Measurements from ENCODE around the gene INO80D. TPM values are rescaled to one million over a fixed set of nuclear protein-coding genes. Genes with fewer than 3 reads are reported as not detected.
A peak's percentile ranks its signal among the peaks of the same experiment; 100 is the strongest.
"Not testable (repeated sequence)": the region's sequence is repeated elsewhere in the genome, so short reads cannot be mapped to it uniquely, and the experiment has no call there.

Gene INO80D
- total RNA-seq, 2 experiments from 2014 or later: 14.5 to 15.3 TPM

GRCh38 chr2:205988274-205988673 is 97.7 kb downstream of the INO80D start:
- intact Hi-C loops (cut with micrococcal nuclease): no loop called here
- ChIA-PET POLR2A (no interaction called here), CTCF (no interaction called here)
- H3K36me3 Mint-ChIP-seq: no peaks in the 10 kb centered on the region
- H3K4me3 Mint-ChIP-seq: no peak overlapping the region
- H3K27me3 Mint-ChIP-seq: no peaks in the 10 kb centered on the region
- no peak for DNase-seq
- H3K9me3 Mint-ChIP-seq: no peaks in the 10 kb centered on the region
- no peak overlapping the region for H3K27ac Mint-ChIP-seq
- peaks cover 2% of the 10 kb centered on the region for H3K4me1 Mint-ChIP-seq (ENCODE audit: low read depth)

DNA sequence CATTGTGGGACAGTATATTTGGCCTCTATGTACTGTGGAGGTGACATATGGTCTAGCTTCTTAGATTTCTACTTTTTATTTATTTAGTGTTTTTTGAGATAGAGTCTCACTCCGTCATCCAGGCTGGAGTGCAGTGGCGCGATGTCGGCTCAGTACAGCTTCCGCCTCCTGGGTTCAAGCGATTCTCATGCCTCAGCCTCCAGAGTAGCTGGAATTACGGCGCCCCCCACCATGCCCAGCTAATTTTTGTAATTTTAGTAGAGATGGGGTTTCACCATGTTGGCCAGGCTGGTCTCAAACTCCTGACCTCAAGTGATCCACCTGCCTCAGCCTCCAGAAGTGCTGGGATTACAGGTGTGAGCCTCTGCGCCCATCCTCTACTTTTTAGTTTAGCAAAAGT is 99.6 kb downstream of the INO80D start:
- H3K27ac Mint-ChIP-seq; DNase-seq; CTCF ChIA-PET; intact Hi-C loops (cut with micrococcal nuclease); POLR2A ChIA-PET; H3K36me3 Mint-ChIP-seq; H3K9me3 Mint-ChIP-seq; H3K4me3 Mint-ChIP-seq; H3K4me1 Mint-ChIP-seq (ENCODE audit: low read depth); H3K27me3 Mint-ChIP-seq: not testable (repeated sequence)

GRCh38 chr2:205984381-205984780 is 101.6 kb downstream of the INO80D start:
- Mint-ChIP-seq H3K9me3 (no peaks in the 10 kb centered on the region), H3K36me3 (no peaks in the 10 kb centered on the region), H3K4me1 (ENCODE audit: low read depth) (peaks cover 2% of the 10 kb centered on the region), H3K27ac (peak overlapping the region; percentile 35), H3K27me3 (no peaks in the 10 kb centered on the region), H3K4me3 (peak overlapping the region; percentile 39)
- ChIA-PET CTCF (no interaction called here), POLR2A (no interaction called here)
- intact Hi-C loops (cut with micrococcal nuclease): loop anchor here (1.0 kb wide), 1 partner anchor 17 kb away; no protein-coding TSS in a partner anchor
- no peak for DNase-seq

DNA sequence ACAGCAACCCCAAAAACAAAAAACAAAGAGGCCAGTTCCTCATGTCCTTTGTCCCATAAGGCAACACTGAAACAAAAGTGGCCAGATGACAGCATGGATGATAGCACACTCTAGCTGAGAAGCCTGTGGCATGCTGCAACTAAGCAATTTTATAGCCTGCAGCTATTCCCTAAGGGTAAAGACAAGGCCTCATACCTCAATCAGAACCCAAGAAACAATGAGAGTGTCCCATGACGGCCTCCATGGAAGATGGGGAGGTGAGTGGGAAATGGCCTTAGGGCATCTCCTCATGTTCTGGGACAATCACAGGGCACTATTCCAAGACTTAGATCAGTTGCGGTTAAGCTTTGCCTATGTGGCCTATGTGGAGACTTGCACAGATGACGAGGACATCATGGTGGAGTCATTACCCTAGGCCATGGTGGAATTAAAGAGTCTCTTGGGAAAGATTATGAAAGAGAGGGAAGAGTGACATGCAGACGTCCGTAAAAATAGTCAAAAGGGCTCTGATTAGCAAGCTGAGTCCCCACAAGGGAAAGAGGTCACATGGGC is 103.1 kb downstream of the INO80D start:
- no peaks in the 10 kb centered on the region for H3K36me3 Mint-ChIP-seq
- ChIA-PET POLR2A (no interaction called here), CTCF (interaction anchor here (0.6 kb wide), 1 partner anchor 59 kb away, joined by 3 read pairs; no protein-coding TSS in a partner anchor)
- no peak overlapping the region for H3K4me3 Mint-ChIP-seq
- intact Hi-C loops (cut with micrococcal nuclease): no loop called here
- no peak overlapping the region for H3K27ac Mint-ChIP-seq
- H3K4me1 Mint-ChIP-seq (ENCODE audit: low read depth): peaks cover 2% of the 10 kb centered on the region
- H3K27me3 Mint-ChIP-seq: peaks cover 2% of the 10 kb centered on the region
- no peak for DNase-seq
- peaks cover 2% of the 10 kb centered on the region for H3K9me3 Mint-ChIP-seq

GRCh38 chr2:205978728-205979127 is 107.2 kb downstream of the INO80D start:
- DNase-seq; H3K27me3 Mint-ChIP-seq; H3K4me1 Mint-ChIP-seq (ENCODE audit: low read depth); H3K4me3 Mint-ChIP-seq; intact Hi-C loops (cut with micrococcal nuclease); H3K9me3 Mint-ChIP-seq; CTCF ChIA-PET; H3K36me3 Mint-ChIP-seq; H3K27ac Mint-ChIP-seq; POLR2A ChIA-PET: not testable (repeated sequence)

DNA sequence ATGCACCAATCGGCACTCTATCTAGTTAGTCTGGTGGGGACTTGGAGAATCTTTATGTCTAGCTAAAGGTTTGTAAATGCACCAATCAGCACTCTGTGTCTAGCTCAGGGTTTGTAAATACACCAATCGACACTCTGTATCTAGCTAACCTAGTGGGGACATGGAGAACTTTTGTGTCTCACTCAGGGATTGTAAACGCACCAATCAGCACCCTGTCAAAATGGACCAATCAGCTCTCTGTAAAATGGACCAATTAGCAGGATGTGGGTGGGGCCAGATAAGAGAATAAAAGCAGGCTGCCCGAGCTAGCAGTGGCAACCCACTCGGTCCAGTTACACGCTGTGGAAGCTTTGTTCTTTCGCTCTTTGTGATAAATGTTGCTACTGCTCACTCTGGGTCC is 108.3 kb downstream of the INO80D start:
- CTCF ChIA-PET; H3K27me3 Mint-ChIP-seq; H3K4me3 Mint-ChIP-seq; DNase-seq; H3K9me3 Mint-ChIP-seq; H3K4me1 Mint-ChIP-seq (ENCODE audit: low read depth); intact Hi-C loops (cut with micrococcal nuclease); H3K36me3 Mint-ChIP-seq; POLR2A ChIA-PET; H3K27ac Mint-ChIP-seq: not testable (repeated sequence)

DNA sequence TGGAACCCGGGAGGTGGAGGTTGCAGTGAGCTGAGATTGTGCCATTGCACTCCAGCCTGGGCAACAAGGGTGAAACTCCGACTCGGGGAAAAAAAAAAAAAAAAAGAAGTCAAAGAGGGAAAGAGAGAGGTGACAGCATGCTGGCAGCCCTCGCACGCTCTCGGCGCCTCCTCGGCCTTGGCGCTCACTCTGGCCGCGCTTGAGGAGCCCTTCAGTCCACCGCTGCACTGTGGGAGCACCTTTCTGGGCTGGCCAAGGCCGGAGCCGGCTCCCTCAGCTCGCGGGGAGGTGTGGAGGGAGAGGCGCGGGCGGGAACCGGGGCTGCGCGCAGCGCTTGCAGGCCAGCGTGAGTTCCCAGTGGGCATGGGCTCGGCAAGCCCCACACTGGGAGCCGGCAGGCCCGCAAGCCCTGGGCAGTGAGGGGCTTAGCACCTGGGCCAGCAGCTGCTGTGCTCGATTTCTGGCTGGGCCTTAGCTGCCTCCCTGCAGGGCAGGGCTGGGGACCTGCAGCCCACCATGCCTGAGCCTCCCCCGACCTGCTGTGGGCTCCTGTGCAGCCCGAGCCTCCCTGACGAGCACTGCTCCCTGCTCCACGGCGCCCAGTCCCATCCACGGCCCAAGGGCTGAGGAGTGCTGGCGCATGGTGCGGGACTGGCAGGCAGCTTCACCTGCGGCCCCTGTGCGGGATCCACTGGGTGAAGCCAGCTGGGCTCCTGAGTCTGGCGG is 108.9 kb downstream of the INO80D start:
- POLR2A ChIA-PET; H3K4me1 Mint-ChIP-seq (ENCODE audit: low read depth); intact Hi-C loops (cut with micrococcal nuclease); H3K9me3 Mint-ChIP-seq; H3K27me3 Mint-ChIP-seq; CTCF ChIA-PET; DNase-seq; H3K27ac Mint-ChIP-seq; H3K4me3 Mint-ChIP-seq; H3K36me3 Mint-ChIP-seq: not testable (repeated sequence)

DNA sequence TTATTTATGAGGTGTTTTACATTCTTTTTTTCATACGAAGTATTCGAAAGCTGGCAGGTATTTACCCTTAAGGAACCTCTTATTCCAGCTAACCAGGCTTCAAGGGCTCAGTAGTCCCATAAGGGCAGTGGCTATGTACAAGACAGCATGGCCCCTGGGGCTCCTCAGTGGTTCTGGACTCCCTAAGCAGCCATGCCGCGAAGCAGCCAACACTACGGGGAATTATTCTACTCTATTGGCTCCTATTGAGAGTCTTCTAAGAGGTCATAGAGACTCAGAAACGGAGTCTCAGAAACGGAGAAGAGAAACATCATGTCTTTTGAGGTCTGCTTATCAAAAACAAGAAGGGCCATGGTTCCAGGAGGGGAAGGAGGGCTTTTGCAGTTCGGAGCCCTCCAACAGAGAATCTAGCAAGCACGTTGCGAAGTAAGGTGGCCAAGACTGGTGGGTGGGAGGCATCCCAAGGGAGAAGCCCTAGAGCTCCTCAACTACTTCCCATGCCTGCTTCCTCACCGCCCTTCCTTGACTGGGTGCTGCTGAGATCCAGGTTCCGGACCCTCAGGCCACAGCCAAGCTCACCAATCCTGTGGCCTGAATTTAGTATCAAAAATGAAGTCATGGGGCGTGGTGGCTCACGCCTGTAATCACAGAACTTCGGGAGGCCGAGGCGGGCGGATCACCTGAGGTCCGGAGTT is 109.7 kb downstream of the INO80D start:
- Mint-ChIP-seq H3K9me3 (peaks cover 2% of the 10 kb centered on the region), H3K27ac (no peak overlapping the region), H3K4me1 (ENCODE audit: low read depth) (no peaks in the 10 kb centered on the region), H3K4me3 (no peak overlapping the region), H3K27me3 (peaks cover 4% of the 10 kb centered on the region), H3K36me3 (no peaks in the 10 kb centered on the region)
- no peak for DNase-seq
- intact Hi-C loops (cut with micrococcal nuclease): no loop called here
- ChIA-PET CTCF (no interaction called here), POLR2A (no interaction called here)

- CTCF ChIA-PET: no interaction called here
- H3K4me3 Mint-ChIP-seq: no peak overlapping the region
- no peak overlapping the region for H3K27ac Mint-ChIP-seq
- H3K9me3 Mint-ChIP-seq: peaks cover 2% of the 10 kb centered on the region
- intact Hi-C loops (cut with micrococcal nuclease): no loop called here
- H3K36me3 Mint-ChIP-seq: no peaks in the 10 kb centered on the region
- POLR2A ChIA-PET: no interaction called here
- no peak for DNase-seq
- H3K27me3 Mint-ChIP-seq: peaks cover 4% of the 10 kb centered on the region
- no peaks in the 10 kb centered on the region for H3K4me1 Mint-ChIP-seq (ENCODE audit: low read depth)
Measured at GRCh38 chr2:205975082-205975949, 110.7 kb downstream of the INO80D start.

DNA sequence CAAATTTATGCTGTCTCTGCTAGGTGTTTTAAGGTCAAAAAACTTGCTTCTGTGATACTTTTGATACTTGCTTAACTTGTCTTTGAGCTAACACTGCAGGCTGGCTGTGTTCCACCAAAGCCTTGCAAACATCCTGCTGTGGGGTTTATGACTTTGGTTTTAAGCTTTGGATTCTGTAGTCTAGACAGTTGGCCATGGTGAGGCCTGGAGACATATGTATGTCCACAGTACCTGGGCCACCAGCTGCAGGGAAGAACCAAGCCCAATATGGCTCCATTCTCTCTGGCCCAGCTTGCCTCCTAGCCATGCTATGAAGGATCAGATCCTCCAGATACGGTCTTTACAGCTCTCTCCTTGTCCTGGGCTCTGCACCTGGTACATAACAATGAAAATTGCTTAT is 113.9 kb downstream of the INO80D start:
- intact Hi-C loops (cut with micrococcal nuclease): no loop called here
- Mint-ChIP-seq H3K4me1 (ENCODE audit: low read depth) (peaks cover 7% of the 10 kb centered on the region), H3K27me3 (peaks cover 9% of the 10 kb centered on the region), H3K9me3 (no peaks in the 10 kb centered on the region), H3K4me3 (no peak overlapping the region), H3K36me3 (no peaks in the 10 kb centered on the region), H3K27ac (no peak overlapping the region)
- POLR2A ChIA-PET: no interaction called here
- CTCF ChIA-PET: interaction anchor here (0.6 to 1.3 kb wide), 2 partner anchors 20 to 21 kb away, joined by 3 read pairs; no protein-coding TSS in a partner anchor
- DNase-seq: no peak

DNA sequence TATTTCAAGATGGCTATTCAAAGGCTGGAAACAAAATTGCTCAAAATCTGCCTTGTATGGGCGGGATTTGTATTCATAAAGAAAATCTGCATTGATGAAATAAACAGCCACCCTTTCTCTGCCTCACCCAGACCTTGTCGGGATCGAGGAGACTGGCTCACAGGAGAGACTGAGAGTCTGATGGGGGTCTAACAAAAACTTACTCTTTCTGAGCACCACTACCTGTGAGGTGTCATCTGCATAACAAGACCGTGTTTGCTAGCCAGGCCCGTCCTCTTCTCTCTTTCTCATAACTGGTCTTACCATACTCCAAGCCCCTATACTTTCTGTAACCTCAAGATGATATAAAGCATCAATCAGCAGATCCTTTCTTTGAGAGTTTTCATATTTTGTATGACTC is 115.6 kb downstream of the INO80D start:
- Mint-ChIP-seq H3K27ac (no peak overlapping the region), H3K9me3 (no peaks in the 10 kb centered on the region), H3K36me3 (no peaks in the 10 kb centered on the region), H3K4me1 (ENCODE audit: low read depth) (peaks cover 18% of the 10 kb centered on the region), H3K27me3 (peaks cover 13% of the 10 kb centered on the region), H3K4me3 (no peak overlapping the region)
- intact Hi-C loops (cut with micrococcal nuclease): no loop called here
- DNase-seq: no peak
- ChIA-PET POLR2A (no interaction called here), CTCF (interaction anchor here (1.4 to 1.6 kb wide), 2 partner anchors 23 to 44 kb away, joined by 3 to 5 read pairs; no protein-coding TSS in a partner anchor)

DNA sequence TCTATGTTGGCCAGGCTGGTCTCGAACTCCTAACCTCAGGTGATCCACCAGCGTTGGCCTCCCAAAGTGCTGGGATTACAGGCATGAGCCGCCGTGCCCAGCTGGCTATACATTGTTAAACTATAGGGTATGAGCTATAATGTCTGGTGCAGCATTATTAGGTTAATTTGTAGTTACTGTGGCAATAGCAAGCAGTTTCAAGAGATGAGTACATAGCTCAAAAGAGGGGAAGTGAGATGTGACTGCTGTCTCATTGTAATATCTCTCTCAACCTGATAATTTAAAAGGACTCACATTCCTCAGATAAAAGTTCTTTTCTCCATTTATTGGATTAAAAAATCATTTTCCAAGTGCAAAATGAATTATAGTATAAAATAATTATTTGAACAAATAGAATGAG is 116.4 kb downstream of the INO80D start:
- POLR2A ChIA-PET: no interaction called here
- CTCF ChIA-PET: interaction anchor here (1.4 kb wide), 1 partner anchor 44 kb away, joined by 3 read pairs; no protein-coding TSS in a partner anchor
- Mint-ChIP-seq H3K4me3 (no peak overlapping the region), H3K4me1 (ENCODE audit: low read depth) (peaks cover 18% of the 10 kb centered on the region), H3K27me3 (peaks cover 16% of the 10 kb centered on the region), H3K36me3 (no peaks in the 10 kb centered on the region), H3K27ac (no peak overlapping the region), H3K9me3 (no peaks in the 10 kb centered on the region)
- DNase-seq: no peak
- intact Hi-C loops (cut with micrococcal nuclease): no loop called here
